ENCODE measurements around the gene LIPI. TPM values are rescaled to one million over a fixed set of nuclear protein-coding genes. Genes with fewer than 3 reads are reported as not detected.
"Not testable (repeated sequence)": the region's sequence is repeated elsewhere in the genome, so short reads cannot be mapped to it uniquely, and the experiment has no call there.

LIPI gene
- total RNA-seq: not detected

- DNase-seq: no peak
Observed at GRCh38 chr21:14210738-14211137, at the start of gene LIPI. LIPI (minus strand) TSS chr21:14210955; CDS start chr21:14210845, 110 bp downstream.

- no peak for DNase-seq
Observed at GRCh38 chr21:14260174-14260764, 49.5 kb upstream of the LIPI start.

- DNase-seq: peak; percentile 1
Observed at GRCh38 chr21:14259747-14260146, 49.0 kb upstream of the LIPI start.

- no peak for DNase-seq
Observed at GRCh38 chr21:14251336-14251735, 40.6 kb upstream of the LIPI start.

- DNase-seq: no peak
Observed at GRCh38 chr21:14245711-14246110, 35.0 kb upstream of the LIPI start.

GRCh38 chr21:14244911-14245310, 34.2 kb upstream of the LIPI start:
- no peak for DNase-seq

- DNase-seq: no peak
Observed at GRCh38 chr21:14243874-14244273, 33.1 kb upstream of the LIPI start.

GRCh38 chr21:14243461-14243860, 32.7 kb upstream of the LIPI start:
- DNase-seq: no peak

- no peak for DNase-seq
Observed at GRCh38 chr21:14241297-14241696, 30.5 kb upstream of the LIPI start.

GRCh38 chr21:14239281-14239680, 28.5 kb upstream of the LIPI start:
- no peak for DNase-seq

GRCh38 chr21:14236180-14236579, 25.4 kb upstream of the LIPI start:
- no peak for DNase-seq

- DNase-seq: no peak
Observed at GRCh38 chr21:14235101-14235500, 24.3 kb upstream of the LIPI start.

- DNase-seq: no peak
Observed at GRCh38 chr21:14229399-14229798, 18.6 kb upstream of the LIPI start.

- no peak for DNase-seq
Observed at GRCh38 chr21:14223365-14223764, 12.6 kb upstream of the LIPI start.

- DNase-seq: no peak
Observed at GRCh38 chr21:14215971-14216641, 5.4 kb upstream of the LIPI start, which contains the start of gene RBM11. RBM11 (plus strand) TSS chr21:14216157; CDS start chr21:14216187, 30 bp downstream.

GRCh38 chr21:14213164-14213563, 2.4 kb upstream of the LIPI start:
- no peak for DNase-seq

- no peak for DNase-seq
Observed at GRCh38 chr21:14206222-14206621, 4.5 kb downstream of the LIPI start.

- not testable (repeated sequence) for DNase-seq
Observed at GRCh38 chr21:14166463-14167223, 44.1 kb downstream of the LIPI start.

GRCh38 chr21:14143999-14144398, 66.8 kb downstream of the LIPI start:
- no peak for DNase-seq

- no peak for DNase-seq
Observed at GRCh38 chr21:14124266-14124665, 86.5 kb downstream of the LIPI start.

GRCh38 chr21:14121719-14122118, 89.0 kb downstream of the LIPI start:
- DNase-seq: no peak

- no peak for DNase-seq
Observed at GRCh38 chr21:14120091-14120734, 90.5 kb downstream of the LIPI start.

GRCh38 chr21:14119038-14119437, 91.7 kb downstream of the LIPI start:
- no peak for DNase-seq

All from skin of body (tissue), 2 donors.